Activated naive CD4-positive, alpha-beta T cell treated with anti-CD3 and anti-CD28 coated beads for 36 hours (primary cell): ENCODE data around the gene AMN. TPM values are rescaled to one million over a fixed set of nuclear protein-coding genes. Genes with fewer than 3 reads are reported as not detected.
A peak's percentile ranks its signal among the peaks of the same experiment; 100 is the strongest.
"Not testable (repeated sequence)": the region's sequence is repeated elsewhere in the genome, so short reads cannot be mapped to it uniquely, and the experiment has no call there.

Experiments used
- CTCF ChIA-PET: fragments of 350-600 bp; sonication (Branson Sonifier 250); formaldehyde crosslinking; loops from one replicate; lab custom pipeline; 2021; ENCODE audit warnings: antibody characterized with exemption; lab: Charles Lee
- DNase-seq: peaks from one replicate; pipeline ENCODE4 v3.0.0-alpha.2; 2020
- H3K27ac Mint-ChIP-seq: one replicate; pipeline ENCODE4 v1.8.0; 2021; ENCODE audit warnings: mild to moderate bottlenecking, mixed read lengths
- H3K27me3 Mint-ChIP-seq: one replicate; pipeline ENCODE4 v1.8.0; 2021; ENCODE audit warnings: low read depth, mixed read lengths
- H3K36me3 Mint-ChIP-seq: one replicate; pipeline ENCODE4 v1.8.0; 2021; ENCODE audit warnings: low read depth, mixed read lengths
- H3K4me1 Mint-ChIP-seq: one replicate; pipeline ENCODE4 v1.8.0; 2021; ENCODE audit warnings: low read depth, mixed read lengths
- H3K4me3 Mint-ChIP-seq: one replicate; pipeline ENCODE4 v1.8.0; 2021; ENCODE audit warnings: mild to moderate bottlenecking, moderate library complexity, mixed read lengths
- H3K9me3 Mint-ChIP-seq: one replicate; pipeline ENCODE4 v1.8.0; 2021; ENCODE audit warnings: mixed read lengths
- intact Hi-C: fragments of 100-400 bp; cut with micrococcal nuclease; formaldehyde crosslinking; loops from one replicate; pipeline ENCODE4 v1.15.1; 2023
- total RNA-seq, 2 experiments: library from RNA; stranded (reverse); gene quantifications; one replicate each; pipeline ENCODE4 v1.2.3, GENCODE V29; 2021

AMN gene
- total RNA-seq, 2 experiments from 2014 or later = 0.33 to 0.37 TPM

GRCh38 chr14:102888748-102889147 lies 33.7 kb upstream of the AMN start:
- no peaks in the 10 kb centered on the region for H3K27me3 Mint-ChIP-seq
- H3K4me3 Mint-ChIP-seq = no peak overlapping the region
- intact Hi-C loops = no loop called here
- H3K9me3 Mint-ChIP-seq = no peaks in the 10 kb centered on the region
- H3K27ac Mint-ChIP-seq = no peak overlapping the region
- H3K36me3 Mint-ChIP-seq = peaks cover 50% of the 10 kb centered on the region
- no peak for DNase-seq
- peaks cover 6% of the 10 kb centered on the region for H3K4me1 Mint-ChIP-seq
- CTCF ChIA-PET = no interaction called here

GRCh38 chr14:102889615-102890014 lies 32.8 kb upstream of the AMN start:
- Mint-ChIP-seq H3K9me3 (no peaks in the 10 kb centered on the region), H3K4me1 (peaks cover 3% of the 10 kb centered on the region), H3K36me3 (peaks cover 51% of the 10 kb centered on the region), H3K27me3 (no peaks in the 10 kb centered on the region), H3K4me3 (no peak overlapping the region), H3K27ac (peak overlapping the region; percentile 59)
- intact Hi-C loops = no loop called here
- CTCF ChIA-PET = interaction anchor here (1.2 kb wide), 1 partner anchor 194 kb away, joined by 3 read pairs; no protein-coding TSS in a partner anchor
- DNase-seq = no peak

- DNase-seq = no peak
- intact Hi-C loops = no loop called here
- H3K36me3 Mint-ChIP-seq = peaks cover 49% of the 10 kb centered on the region
- CTCF ChIA-PET = no interaction called here
- H3K9me3 Mint-ChIP-seq = no peaks in the 10 kb centered on the region
- H3K4me3 Mint-ChIP-seq = no peak overlapping the region
- no peaks in the 10 kb centered on the region for H3K27me3 Mint-ChIP-seq
- H3K27ac Mint-ChIP-seq = no peak overlapping the region
- peaks cover 3% of the 10 kb centered on the region for H3K4me1 Mint-ChIP-seq
Measured at GRCh38 chr14:102891111-102891510, 31.4 kb upstream of the AMN start.

- H3K36me3 Mint-ChIP-seq = peaks cover 47% of the 10 kb centered on the region
- H3K4me3 Mint-ChIP-seq = no peak overlapping the region
Measured at GRCh38 chr14:102891556-102891955, 30.9 kb upstream of the AMN start.

GRCh38 chr14:102892651-102893050 lies 29.8 kb upstream of the AMN start:
- CTCF ChIA-PET = interaction anchor here (0.6 kb wide), 1 partner anchor 10 kb away, joined by 3 read pairs; no protein-coding TSS in a partner anchor
- peaks cover 3% of the 10 kb centered on the region for H3K4me1 Mint-ChIP-seq
- peaks cover 46% of the 10 kb centered on the region for H3K36me3 Mint-ChIP-seq
- H3K27me3 Mint-ChIP-seq = no peaks in the 10 kb centered on the region
- H3K4me3 Mint-ChIP-seq = no peak overlapping the region
- intact Hi-C loops = no loop called here
- no peaks in the 10 kb centered on the region for H3K9me3 Mint-ChIP-seq
- H3K27ac Mint-ChIP-seq = peak overlapping the region; percentile 24
- DNase-seq = no peak

More at GRCh38 chr14:102891556-102891955, 30.9 kb upstream of the AMN start:
- no peak for DNase-seq
- H3K9me3 Mint-ChIP-seq = no peaks in the 10 kb centered on the region
- CTCF ChIA-PET = no interaction called here
- peaks cover 3% of the 10 kb centered on the region for H3K4me1 Mint-ChIP-seq
- no peaks in the 10 kb centered on the region for H3K27me3 Mint-ChIP-seq
- intact Hi-C loops = no loop called here
- no peak overlapping the region for H3K27ac Mint-ChIP-seq

GRCh38 chr14:102893452-102893851 lies 29.0 kb upstream of the AMN start:
- H3K4me1 Mint-ChIP-seq = peaks cover 8% of the 10 kb centered on the region
- no peaks in the 10 kb centered on the region for H3K27me3 Mint-ChIP-seq
- no peak overlapping the region for H3K27ac Mint-ChIP-seq
- no peak for DNase-seq
- no peak overlapping the region for H3K4me3 Mint-ChIP-seq
- CTCF ChIA-PET = interaction anchor here (0.6 to 1.1 kb wide), 2 partner anchors 11 to 200 kb away, joined by 3 to 6 read pairs; no protein-coding TSS in a partner anchor
- intact Hi-C loops = no loop called here
- no peaks in the 10 kb centered on the region for H3K9me3 Mint-ChIP-seq
- H3K36me3 Mint-ChIP-seq = peaks cover 45% of the 10 kb centered on the region

- H3K9me3 Mint-ChIP-seq, H3K27ac Mint-ChIP-seq, intact Hi-C loops, H3K4me3 Mint-ChIP-seq, H3K27me3 Mint-ChIP-seq, DNase-seq: not testable (repeated sequence)
- CTCF ChIA-PET = interaction anchor here (0.6 to 1.2 kb wide), 3 partner anchors 50 to 459 kb away, joined by 3 to 4 read pairs (median 3); no protein-coding TSS in a partner anchor
- Mint-ChIP-seq H3K36me3 (peaks cover 53% of the 10 kb centered on the region), H3K4me1 (peaks cover 35% of the 10 kb centered on the region)
Measured at GRCh38 chr14:102896735-102897134, 25.7 kb upstream of the AMN start.

GRCh38 chr14:102897299-102898027 lies 25.0 kb upstream of the AMN start:
- no peak overlapping the region for H3K4me3 Mint-ChIP-seq
- H3K4me1 Mint-ChIP-seq = peaks cover 35% of the 10 kb centered on the region
- DNase-seq = no peak
- H3K27me3 Mint-ChIP-seq = no peaks in the 10 kb centered on the region
- intact Hi-C loops = no loop called here
- CTCF ChIA-PET = interaction anchor here (0.6 to 1.2 kb wide), 3 partner anchors 49 to 223 kb away, joined by 3 to 4 read pairs (median 3); no protein-coding TSS in a partner anchor
- no peaks in the 10 kb centered on the region for H3K9me3 Mint-ChIP-seq
- peaks cover 53% of the 10 kb centered on the region for H3K36me3 Mint-ChIP-seq
- H3K27ac Mint-ChIP-seq = no peak overlapping the region

GRCh38 chr14:102898298-102898697 lies 24.2 kb upstream of the AMN start:
- Mint-ChIP-seq H3K9me3 (no peaks in the 10 kb centered on the region), H3K27ac (peak overlapping the region; percentile 76)

GRCh38 chr14:102898776-102899515 lies 23.5 kb upstream of the AMN start:
- intact Hi-C loops = no loop called here
- peaks cover 32% of the 10 kb centered on the region for H3K4me1 Mint-ChIP-seq
- H3K27ac Mint-ChIP-seq = peak overlapping the region; percentile 76
- no peaks in the 10 kb centered on the region for H3K9me3 Mint-ChIP-seq
- H3K4me3 Mint-ChIP-seq = no peak overlapping the region
- no peak for DNase-seq
- CTCF ChIA-PET = no interaction called here
- H3K27me3 Mint-ChIP-seq = no peaks in the 10 kb centered on the region
- H3K36me3 Mint-ChIP-seq = peaks cover 56% of the 10 kb centered on the region

More at GRCh38 chr14:102898298-102898697, 24.2 kb upstream of the AMN start:
- Mint-ChIP-seq H3K36me3 (peaks cover 54% of the 10 kb centered on the region), H3K27me3 (no peaks in the 10 kb centered on the region), H3K4me3 (no peak overlapping the region), H3K4me1 (peaks cover 32% of the 10 kb centered on the region)
- CTCF ChIA-PET = no interaction called here
- no peak for DNase-seq
- intact Hi-C loops = no loop called here

- peaks cover 32% of the 10 kb centered on the region for H3K4me1 Mint-ChIP-seq
- H3K27me3 Mint-ChIP-seq = no peaks in the 10 kb centered on the region
- H3K27ac Mint-ChIP-seq = peak overlapping the region; percentile 30
- CTCF ChIA-PET = no interaction called here
- H3K36me3 Mint-ChIP-seq = peaks cover 53% of the 10 kb centered on the region
- intact Hi-C loops = no loop called here
- no peak for DNase-seq
- no peaks in the 10 kb centered on the region for H3K9me3 Mint-ChIP-seq
- H3K4me3 Mint-ChIP-seq = no peak overlapping the region
Measured at GRCh38 chr14:102899516-102899900, 23.0 kb upstream of the AMN start.
